Fibroblast of skin of scalp (primary cell): Measurements from ENCODE around the gene PAK1.
"Not testable (repeated sequence)": the region's sequence is repeated elsewhere in the genome, so short reads cannot be mapped to it uniquely, and the experiment has no call there.

Experiments used
- DNase-seq: peaks from one replicate; pipeline ENCODE4 v3.0.0-alpha.2; 2013

The PAK1 gene

GRCh38 chr11:77301510-77301909, 172.4 kb downstream of the PAK1 start, which contains the start of gene GDPD4:
TSS of gene GDPD4 (minus strand) at chr11:77301686. CDS start at chr11:77285137, 16,549 bp downstream.
- no peak for DNase-seq

GRCh38 chr11:77300695-77301094, 173.2 kb downstream of the PAK1 start:
- DNase-seq = no peak

- DNase-seq = not testable (repeated sequence)
Observed at GRCh38 chr11:77300028-77300427, 173.9 kb downstream of the PAK1 start.

DNA sequence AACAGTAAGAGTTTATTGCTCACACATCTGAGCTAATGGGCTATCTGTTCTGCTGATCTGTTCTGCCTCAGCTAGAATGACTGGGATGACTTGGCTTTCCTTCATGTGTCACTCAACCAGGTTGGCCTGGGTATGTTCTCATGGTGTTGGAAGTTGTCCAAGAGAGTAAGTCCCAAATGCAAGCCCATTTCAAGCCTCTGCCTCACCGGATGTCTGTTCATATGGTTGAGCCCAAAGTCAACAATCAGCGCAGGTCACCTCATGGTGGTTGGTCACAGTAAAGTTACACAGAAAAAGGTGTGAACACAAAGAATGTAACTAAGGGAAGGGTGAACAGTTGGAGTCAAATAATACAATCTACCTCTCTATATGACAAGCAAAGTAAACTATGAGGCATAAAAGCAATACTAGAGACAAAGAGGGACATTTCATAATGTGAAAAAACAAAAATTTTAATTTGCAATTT, 174.3 kb downstream of the PAK1 start:
- DNase-seq = no peak

DNA sequence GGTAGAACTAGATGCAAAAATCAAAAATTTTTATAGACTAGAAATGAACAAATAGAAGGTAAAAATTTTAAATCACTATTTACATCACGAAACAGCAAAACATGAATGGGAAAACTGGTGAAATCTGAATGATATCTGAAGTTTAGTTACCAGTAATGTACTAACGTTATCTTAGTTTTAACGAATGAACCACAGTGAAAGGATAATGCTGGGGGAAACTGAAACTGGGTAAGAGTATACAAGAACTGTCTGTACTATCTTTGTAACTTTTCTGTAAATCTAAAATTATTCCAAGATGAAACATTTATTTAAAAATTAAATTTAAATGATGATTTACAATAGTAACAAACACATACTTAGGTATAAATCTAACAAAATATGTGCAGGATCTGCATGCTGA, 179.9 kb downstream of the PAK1 start:
- no peak for DNase-seq

GRCh38 chr11:77289737-77290136, 184.2 kb downstream of the PAK1 start:
- no peak for DNase-seq

- DNase-seq = peak; percentile 87
Observed at GRCh38 chr11:77287615-77288273, 186.2 kb downstream of the PAK1 start.

DNA sequence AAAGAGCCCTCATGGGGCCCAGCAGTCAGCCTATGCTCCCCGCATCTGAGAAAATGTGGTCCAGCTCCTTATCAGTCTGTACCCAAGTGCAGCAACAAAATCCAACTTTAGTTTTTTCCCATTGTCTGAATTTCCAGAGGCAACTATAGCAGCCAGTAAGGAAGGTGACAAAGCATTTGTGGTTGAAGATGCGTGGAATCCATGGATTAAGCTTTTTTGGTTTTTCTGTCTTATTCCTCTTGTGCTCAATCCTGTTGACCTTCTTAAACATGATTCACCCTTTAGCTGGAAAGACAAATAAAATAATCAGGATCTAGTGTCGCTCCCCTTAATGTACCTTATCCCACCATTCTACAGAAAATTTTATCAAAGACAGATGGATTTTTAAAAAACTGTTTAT, 186.8 kb downstream of the PAK1 start:
- no peak for DNase-seq

DNA sequence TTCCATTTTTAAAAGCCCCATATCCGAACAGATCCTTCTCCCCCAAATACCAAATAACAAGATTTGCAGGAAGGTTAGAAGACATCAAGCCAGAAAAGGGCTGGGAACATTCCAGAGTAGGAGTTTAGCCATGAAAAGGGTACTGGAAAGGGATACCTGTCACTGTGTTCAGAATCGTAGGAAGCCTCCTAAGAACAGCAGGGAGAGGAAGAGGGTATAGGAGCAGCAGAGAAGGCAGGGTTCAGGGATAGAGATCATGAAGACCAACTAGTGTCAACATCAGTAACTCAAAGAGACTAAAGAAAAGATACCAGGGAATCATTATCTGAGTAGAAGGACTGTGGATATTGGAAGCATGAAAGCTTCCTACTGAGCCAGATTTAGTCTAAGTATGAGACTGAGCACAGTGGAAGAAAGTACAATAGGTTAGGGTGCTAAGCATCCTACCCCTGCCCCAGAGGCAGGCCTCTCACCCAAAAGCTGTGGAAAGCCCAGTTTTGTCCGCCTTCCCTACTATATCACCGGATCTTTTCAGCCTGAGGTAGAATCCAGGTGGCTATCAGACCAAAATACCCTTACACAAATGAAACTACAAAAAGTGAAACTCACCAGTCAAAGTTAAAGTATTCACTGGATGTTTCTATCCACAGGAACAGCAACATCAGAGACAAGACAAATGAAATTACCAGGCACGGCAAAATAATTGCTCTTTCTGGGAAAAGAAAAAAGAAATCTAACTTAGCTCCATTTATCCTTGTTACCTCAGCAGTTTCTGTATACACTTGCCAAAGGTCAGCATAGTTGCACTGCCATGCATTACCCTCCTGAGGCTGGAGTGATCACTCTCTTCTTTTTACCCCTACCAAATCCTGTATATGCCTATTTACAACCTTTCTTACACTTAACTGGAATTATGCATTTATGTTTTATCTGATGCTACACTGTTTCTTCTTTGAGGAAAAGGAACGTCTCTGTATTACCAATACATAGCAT, 189.1 kb downstream of the PAK1 start:
- DNase-seq = no peak

- no peak for DNase-seq
Observed at GRCh38 chr11:77283101-77283500, 190.8 kb downstream of the PAK1 start.

DNA sequence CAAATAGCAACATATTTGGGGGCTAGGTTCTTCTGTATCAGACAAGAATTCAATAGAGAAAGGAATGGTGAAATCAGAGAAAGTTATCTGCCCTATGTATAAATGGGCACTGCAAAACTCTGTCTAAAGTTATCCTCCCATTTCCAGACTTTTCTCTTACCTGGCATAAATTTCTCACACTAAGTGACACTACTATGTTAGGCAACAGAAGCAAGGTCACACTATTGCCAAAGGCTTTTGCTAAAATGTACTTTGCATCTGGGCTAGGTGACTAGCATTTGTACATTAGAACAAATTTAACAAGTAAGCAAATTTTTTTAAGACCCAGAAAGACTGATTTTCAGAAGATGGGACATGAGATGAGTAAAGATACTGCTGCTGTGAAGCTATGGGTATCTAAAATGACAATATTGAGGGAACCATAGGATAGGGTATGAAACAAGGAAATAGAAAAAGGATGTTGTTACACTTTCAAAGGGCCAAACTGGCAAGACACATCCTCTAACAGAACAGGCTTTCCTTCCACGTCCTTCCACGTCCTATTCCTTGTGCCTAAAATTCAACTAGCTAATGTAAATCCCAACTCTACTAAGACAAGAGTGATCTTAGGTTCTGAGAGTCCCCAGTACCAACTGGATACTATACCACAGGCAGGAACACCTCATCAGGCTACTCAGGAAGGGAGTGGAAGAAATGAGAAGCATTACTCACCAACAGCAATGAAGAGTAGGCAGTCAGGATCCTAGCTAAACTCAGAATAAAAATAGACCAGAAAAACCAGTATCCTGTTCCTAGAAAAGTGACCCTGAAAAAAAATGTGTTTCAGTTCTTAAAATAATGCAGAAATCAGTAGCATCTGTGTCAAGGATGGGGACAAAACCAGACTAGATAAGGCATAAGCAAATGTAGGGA, 195.0 kb downstream of the PAK1 start:
- no peak for DNase-seq

GRCh38 chr11:77276271-77276670, 197.6 kb downstream of the PAK1 start:
- no peak for DNase-seq
